PFSK-1 (cell line): ENCODE results near the gene PIGBOS1.

Experiments
- FOXP2 ChIP-seq: optimal IDR thresholded peaks from 2 replicates; pipeline ENCODE3; 2011; ENCODE audit warnings: borderline replicate concordance, control low read depth, inconsistent platforms; ENCODE audit not compliant: insufficient read depth; ENCODE audit errors: extremely low read length, extremely low read depth
- POLR2AphosphoS5 ChIP-seq: IDR thresholded peaks from 2 replicates; pipeline ENCODE4 v1.6.1; 2012; ENCODE audit warnings: low read depth, mild to moderate bottlenecking, control low read depth, low read length, moderate library complexity
- SIN3A ChIP-seq: IDR thresholded peaks from 2 replicates; pipeline ENCODE4 v1.6.1; 2012; ENCODE audit warnings: mild to moderate bottlenecking, low read length, moderate library complexity, borderline replicate concordance; ENCODE audit not compliant: insufficient read depth
- TAF1 ChIP-seq: IDR thresholded peaks from 2 replicates; pipeline ENCODE4 v1.6.1; 2012; ENCODE audit warnings: low read length, control low read depth, borderline replicate concordance; ENCODE audit not compliant: insufficient read depth
- TF ChIP-seq, protein P1 (sequence below), 2 experiments: IDR thresholded peaks; 2 replicates each; pipeline versions ENCODE4 v1.6.1 to v1.8.0; 2011 to 2012; ENCODE audit warnings: low read depth in 2 of 2, low read length in 2 of 2, control low read depth in 1 of 2, inconsistent platforms in 1 of 2, mild to moderate bottlenecking in 1 of 2, moderate library complexity in 1 of 2; ENCODE audit not compliant: insufficient read depth in 1 of 2

PIGBOS1 gene

DNA sequence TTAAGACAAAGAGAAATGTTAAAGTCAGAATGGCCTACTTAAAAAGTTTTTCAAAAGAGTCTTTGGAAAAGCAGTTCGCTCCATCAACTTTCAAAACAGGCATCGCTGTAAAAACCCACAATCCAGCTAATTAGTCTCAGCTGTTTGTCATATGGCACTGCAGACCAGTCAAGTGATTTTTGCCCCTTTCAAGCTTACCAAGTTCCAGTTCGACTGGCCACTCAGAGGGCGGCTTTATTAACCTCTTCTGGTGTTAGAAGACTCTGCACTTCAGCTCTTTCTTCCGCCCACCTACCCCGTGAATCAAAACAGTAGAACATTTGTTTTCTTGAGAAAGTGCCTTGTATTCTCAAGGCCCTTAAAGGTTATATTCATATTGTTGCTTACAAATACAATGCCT is 48.6 kb downstream of the PIGBOS1 start:
- TF ChIP-seq TAF1 (no peak), SIN3A (no peak), POLR2AphosphoS5 (no peak)
- TF ChIP-seq, protein P1, sequence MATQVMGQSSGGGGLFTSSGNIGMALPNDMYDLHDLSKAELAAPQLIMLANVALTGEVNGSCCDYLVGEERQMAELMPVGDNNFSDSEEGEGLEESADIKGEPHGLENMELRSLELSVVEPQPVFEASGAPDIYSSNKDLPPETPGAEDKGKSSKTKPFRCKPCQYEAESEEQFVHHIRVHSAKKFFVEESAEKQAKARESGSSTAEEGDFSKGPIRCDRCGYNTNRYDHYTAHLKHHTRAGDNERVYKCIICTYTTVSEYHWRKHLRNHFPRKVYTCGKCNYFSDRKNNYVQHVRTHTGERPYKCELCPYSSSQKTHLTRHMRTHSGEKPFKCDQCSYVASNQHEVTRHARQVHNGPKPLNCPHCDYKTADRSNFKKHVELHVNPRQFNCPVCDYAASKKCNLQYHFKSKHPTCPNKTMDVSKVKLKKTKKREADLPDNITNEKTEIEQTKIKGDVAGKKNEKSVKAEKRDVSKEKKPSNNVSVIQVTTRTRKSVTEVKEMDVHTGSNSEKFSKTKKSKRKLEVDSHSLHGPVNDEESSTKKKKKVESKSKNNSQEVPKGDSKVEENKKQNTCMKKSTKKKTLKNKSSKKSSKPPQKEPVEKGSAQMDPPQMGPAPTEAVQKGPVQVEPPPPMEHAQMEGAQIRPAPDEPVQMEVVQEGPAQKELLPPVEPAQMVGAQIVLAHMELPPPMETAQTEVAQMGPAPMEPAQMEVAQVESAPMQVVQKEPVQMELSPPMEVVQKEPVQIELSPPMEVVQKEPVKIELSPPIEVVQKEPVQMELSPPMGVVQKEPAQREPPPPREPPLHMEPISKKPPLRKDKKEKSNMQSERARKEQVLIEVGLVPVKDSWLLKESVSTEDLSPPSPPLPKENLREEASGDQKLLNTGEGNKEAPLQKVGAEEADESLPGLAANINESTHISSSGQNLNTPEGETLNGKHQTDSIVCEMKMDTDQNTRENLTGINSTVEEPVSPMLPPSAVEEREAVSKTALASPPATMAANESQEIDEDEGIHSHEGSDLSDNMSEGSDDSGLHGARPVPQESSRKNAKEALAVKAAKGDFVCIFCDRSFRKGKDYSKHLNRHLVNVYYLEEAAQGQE (IDR thresholded peaks at IDR 0.05; ENCODE audit: insufficient read depth in 1 of 2, low read depth in 2 of 2, low read length in 2 of 2), result no peak

DNA sequence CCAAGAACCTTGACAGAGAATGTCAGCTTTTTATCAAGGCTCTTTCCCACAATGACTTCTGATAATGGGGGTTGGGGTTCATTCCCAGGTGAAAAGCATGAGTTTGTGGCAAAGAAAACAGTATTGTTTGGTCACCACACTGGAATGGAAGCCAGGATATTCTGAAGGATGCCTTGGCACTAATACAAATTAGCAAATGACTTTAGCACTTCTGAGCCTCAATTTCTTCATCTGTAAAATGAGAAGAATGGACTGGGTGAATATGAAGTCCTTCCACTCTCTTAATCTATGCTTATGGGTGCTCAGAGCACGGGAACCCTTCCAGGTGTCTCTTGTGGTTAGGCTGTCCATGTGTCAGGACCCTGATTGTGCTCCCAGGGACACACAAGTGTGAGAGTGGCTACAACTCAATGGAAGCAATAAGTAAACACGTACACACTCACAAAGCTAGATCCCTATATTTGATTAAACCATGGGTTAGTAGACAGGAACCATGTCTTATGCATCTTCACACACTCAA is 50.7 kb downstream of the PIGBOS1 start:
- TF ChIP-seq FOXP2 (no peak), SIN3A (no peak), POLR2AphosphoS5 (no peak), TAF1 (no peak)
- TF ChIP-seq, protein P1 (IDR thresholded peaks at IDR 0.05; ENCODE audit: insufficient read depth in 1 of 2, low read depth in 2 of 2, low read length in 2 of 2), result no peak

DNA sequence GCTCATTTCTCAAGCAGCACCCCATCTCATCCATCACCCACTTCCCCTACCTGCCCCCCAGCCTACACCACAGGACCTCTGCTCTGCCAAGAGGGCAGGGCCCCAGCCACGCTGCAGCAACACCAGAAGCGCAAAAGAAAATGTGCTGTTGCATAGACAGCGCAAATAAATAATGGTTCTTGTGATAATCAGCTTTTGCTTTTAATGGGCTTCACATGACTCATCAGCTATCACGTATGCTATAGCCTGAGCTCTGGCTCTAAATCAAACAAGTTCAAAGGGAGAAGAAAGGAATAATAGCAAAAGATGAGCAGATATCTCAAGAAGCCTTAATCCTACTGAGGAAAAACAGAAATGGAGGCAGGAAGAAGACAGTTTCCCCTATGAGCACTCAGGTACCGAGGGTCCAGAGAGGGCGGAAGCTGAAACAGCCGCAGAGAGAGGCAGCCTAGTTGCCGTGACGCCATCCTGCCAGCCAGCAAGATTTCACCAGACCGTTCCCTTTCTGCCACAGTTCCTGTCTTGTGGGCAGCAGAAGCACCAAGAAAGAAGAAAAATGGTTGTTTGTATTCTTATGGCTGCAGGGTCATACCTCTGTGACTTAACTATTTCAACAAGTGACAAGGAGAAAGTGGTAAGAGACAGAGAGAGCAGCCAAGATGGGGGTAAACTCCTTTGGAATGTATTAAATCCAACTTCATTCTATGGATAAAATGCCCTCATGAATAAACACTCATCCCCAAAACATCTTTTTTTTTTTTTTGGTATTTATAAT is 51.3 kb downstream of the PIGBOS1 start:
- TF ChIP-seq POLR2AphosphoS5, result no peak
- TF ChIP-seq, protein P1 (IDR thresholded peaks at IDR 0.05; ENCODE audit: insufficient read depth in 1 of 2, low read depth in 2 of 2, low read length in 2 of 2), result no peak
- no peak for TF ChIP-seq FOXP2
- TF ChIP-seq TAF1, result no peak
- no peak for TF ChIP-seq SIN3A
